Keratinocyte (primary cell): ENCODE data around the gene GSKIP.

Experiments
- CTCF ChIP-seq, 3 experiments: IDR thresholded peaks in 1 of 3; conservative IDR thresholded peaks in 1 of 3; optimal IDR thresholded peaks in 1 of 3; 2 replicates in 2 of 3; 3 replicates in 1 of 3; pipeline versions ENCODE3 to v1.5.1; 2011; ENCODE audit warnings: low read length in 3 of 3, mild to moderate bottlenecking in 3 of 3, moderate library complexity in 2 of 3, control low read depth in 1 of 3, inconsistent platforms in 1 of 3; ENCODE audit not compliant: insufficient read depth in 2 of 3; ENCODE audit errors: extremely low read depth in 1 of 3
- EZH2 ChIP-seq: IDR thresholded peaks from one replicate; pipeline ENCODE4 v1.6.1; 2012; ENCODE audit warnings: inconsistent platforms, mild to moderate bottlenecking, low read length, moderate library complexity

- TF ChIP-seq CTCF (optimal IDR thresholded peaks at IDR 0.05 in 1 of 3, IDR thresholded peaks at IDR 0.05 in 1 of 3, conservative IDR thresholded peaks at IDR 0.05 in 1 of 3; ENCODE audit: extremely low read depth in 1 of 3, insufficient read depth in 2 of 3, low read length in 3 of 3) (no peak), EZH2 (no peak)
These were observed 29.9 kb downstream of the GSKIP start for GRCh38 chr14:96393071-96393691.
